Activated naive CD8-positive, alpha-beta T cell treated with anti-CD3 and anti-CD28 coated beads, Interleukin-2, amount 10 ng/mL, durations not matched to agents 7 days and 5 days (primary cell): ENCODE results near the gene GNPNAT1. TPM values are rescaled to one million over a fixed set of nuclear protein-coding genes. Genes with fewer than 3 reads are reported as not detected.

Source experiments
- ATAC-seq: fragments of 150-1000 bp; cut with Tn5 transposase; one replicate; pipeline ENCODE4 v1.10.0; 2021; ENCODE audit warnings: low read depth, moderate library complexity
- POLR2A ChIA-PET: fragments of 350-600 bp; sonication (Branson Sonifier 250); formaldehyde crosslinking; loops from one replicate; lab custom pipeline; 2021; ENCODE audit warnings: antibody characterized with exemption; lab: Charles Lee
- DNase-seq: peaks from one replicate; pipeline ENCODE4 v3.0.0; 2021
- H3K27ac Mint-ChIP-seq: one replicate; pipeline ENCODE4 v1.8.0; 2022; ENCODE audit warnings: mild to moderate bottlenecking, mixed read lengths
- H3K27me3 Mint-ChIP-seq: one replicate; pipeline ENCODE4 v1.8.0; 2022; ENCODE audit warnings: mild to moderate bottlenecking, moderate library complexity, mixed read lengths
- H3K36me3 Mint-ChIP-seq: one replicate; pipeline ENCODE4 v1.8.0; 2021; ENCODE audit warnings: mild to moderate bottlenecking, mixed read lengths
- H3K4me1 Mint-ChIP-seq: one replicate; pipeline ENCODE4 v1.8.0; 2021; ENCODE audit warnings: mixed read lengths
- H3K4me3 Mint-ChIP-seq: one replicate; pipeline ENCODE4 v1.8.0; 2022; ENCODE audit warnings: mild to moderate bottlenecking, moderate library complexity, mixed read lengths
- H3K9me3 Mint-ChIP-seq: one replicate; pipeline ENCODE4 v1.8.0; 2021; ENCODE audit warnings: mixed read lengths
- total RNA-seq, 2 experiments: library from RNA; stranded (reverse); gene quantifications; one replicate each; pipeline ENCODE4 v1.2.3, GENCODE V29; 2021

Gene GNPNAT1
- total RNA-seq, 2 experiments from 2014 or later: 9.7 to 12.3 TPM

GRCh38 chr14:52806115-52806514 lies 14.7 kb upstream of the GNPNAT1 start:
- ATAC-seq (no peak), DNase-seq (no peak)
- peaks cover 3% of the 10 kb centered on the region for H3K27me3 Mint-ChIP-seq
- H3K36me3 Mint-ChIP-seq: no peaks in the 10 kb centered on the region
- H3K27ac Mint-ChIP-seq: no peak overlapping the region
- POLR2A ChIA-PET: no interaction called here
- H3K9me3 Mint-ChIP-seq: no peaks in the 10 kb centered on the region
- peaks cover 8% of the 10 kb centered on the region for H3K4me1 Mint-ChIP-seq
- H3K4me3 Mint-ChIP-seq: no peak overlapping the region

GRCh38 chr14:52802597-52802996 lies 11.2 kb upstream of the GNPNAT1 start:
- H3K27me3 Mint-ChIP-seq: peaks cover 3% of the 10 kb centered on the region
- H3K4me1 Mint-ChIP-seq: peaks cover 12% of the 10 kb centered on the region
- no peak for DNase-seq
- POLR2A ChIA-PET: no interaction called here
- no peak for ATAC-seq
- H3K36me3 Mint-ChIP-seq: peaks cover 2% of the 10 kb centered on the region
- H3K27ac Mint-ChIP-seq: no peak overlapping the region
- H3K4me3 Mint-ChIP-seq: no peak overlapping the region
- H3K9me3 Mint-ChIP-seq: peaks cover 3% of the 10 kb centered on the region

- no peak for DNase-seq
- ATAC-seq: peak; percentile 60
- Mint-ChIP-seq H3K9me3 (peaks cover 7% of the 10 kb centered on the region), H3K36me3 (peaks cover 5% of the 10 kb centered on the region), H3K27me3 (peaks cover 3% of the 10 kb centered on the region), H3K4me1 (peaks cover 10% of the 10 kb centered on the region), H3K4me3 (no peak overlapping the region), H3K27ac (no peak overlapping the region)
- POLR2A ChIA-PET: no interaction called here
Measured at GRCh38 chr14:52801014-52801712, 9.8 kb upstream of the GNPNAT1 start.

GRCh38 chr14:52798826-52799225 lies 7.4 kb upstream of the GNPNAT1 start:
- POLR2A ChIA-PET: no interaction called here
- DNase-seq: no peak
- H3K36me3 Mint-ChIP-seq: peaks cover 5% of the 10 kb centered on the region
- H3K27me3 Mint-ChIP-seq: peaks cover 3% of the 10 kb centered on the region
- ATAC-seq: no peak
- peaks cover 7% of the 10 kb centered on the region for H3K9me3 Mint-ChIP-seq
- no peak overlapping the region for H3K4me3 Mint-ChIP-seq
- no peak overlapping the region for H3K27ac Mint-ChIP-seq
- peaks cover 10% of the 10 kb centered on the region for H3K4me1 Mint-ChIP-seq

GRCh38 chr14:52797653-52798052 lies 6.2 kb upstream of the GNPNAT1 start:
- POLR2A ChIA-PET: no interaction called here
- Mint-ChIP-seq H3K36me3 (peaks cover 5% of the 10 kb centered on the region), H3K27me3 (peaks cover 3% of the 10 kb centered on the region), H3K9me3 (peaks cover 7% of the 10 kb centered on the region), H3K4me1 (peaks cover 10% of the 10 kb centered on the region), H3K27ac (no peak overlapping the region), H3K4me3 (no peak overlapping the region)
- DNase-seq (no peak), ATAC-seq (no peak)

- no peak for ATAC-seq
- peaks cover 5% of the 10 kb centered on the region for H3K9me3 Mint-ChIP-seq
- no peak for DNase-seq
- no peaks in the 10 kb centered on the region for H3K27me3 Mint-ChIP-seq
- no peak overlapping the region for H3K27ac Mint-ChIP-seq
- POLR2A ChIA-PET: no interaction called here
- peaks cover 28% of the 10 kb centered on the region for H3K4me1 Mint-ChIP-seq
- no peak overlapping the region for H3K4me3 Mint-ChIP-seq
- H3K36me3 Mint-ChIP-seq: peaks cover 7% of the 10 kb centered on the region
Measured at GRCh38 chr14:52793061-52793460, 1.7 kb upstream of the GNPNAT1 start.

- Mint-ChIP-seq H3K4me3 (peak overlapping the region; percentile 87), H3K27ac (peak overlapping the region; percentile 82), H3K27me3 (no peaks in the 10 kb centered on the region), H3K4me1 (peaks cover 24% of the 10 kb centered on the region), H3K9me3 (peaks cover 2% of the 10 kb centered on the region), H3K36me3 (peaks cover 4% of the 10 kb centered on the region)
- POLR2A ChIA-PET: interaction anchor here (1.1 to 1.5 kb wide), 2 partner anchors 239 to 240 kb away, joined by 3 read pairs; partner anchors contain the start of genes GPR137C and TXNDC16
- ATAC-seq: no peak
- DNase-seq: no peak
Measured at GRCh38 chr14:52792097-52792415, 649 bp upstream of the GNPNAT1 start.

- peak overlapping the region; percentile 87 for H3K4me3 Mint-ChIP-seq
- H3K27ac Mint-ChIP-seq: peak overlapping the region; percentile 65
- POLR2A ChIA-PET: interaction anchor here (0.6 to 1.5 kb wide), 4 partner anchors 49 to 277 kb away, joined by 3 to 5 read pairs (median 4); partner anchors contain the start of genes GPR137C and TXNDC16
- no peaks in the 10 kb centered on the region for H3K9me3 Mint-ChIP-seq
- ATAC-seq: no peak
- no peaks in the 10 kb centered on the region for H3K27me3 Mint-ChIP-seq
- H3K4me1 Mint-ChIP-seq: peaks cover 24% of the 10 kb centered on the region
- peaks cover 6% of the 10 kb centered on the region for H3K36me3 Mint-ChIP-seq
- no peak for DNase-seq
Measured at GRCh38 chr14:52790756-52791222, 618 bp downstream of the GNPNAT1 start.

- H3K27me3 Mint-ChIP-seq: no peaks in the 10 kb centered on the region
- H3K9me3 Mint-ChIP-seq: no peaks in the 10 kb centered on the region
- POLR2A ChIA-PET: interaction anchor here (0.6 to 1.0 kb wide), 2 partner anchors 48 to 278 kb away, joined by 4 to 5 read pairs; no protein-coding TSS in a partner anchor
- ATAC-seq: no peak
- H3K36me3 Mint-ChIP-seq: peaks cover 6% of the 10 kb centered on the region
- H3K4me1 Mint-ChIP-seq: peaks cover 24% of the 10 kb centered on the region
- peak overlapping the region; percentile 65 for H3K27ac Mint-ChIP-seq
- H3K4me3 Mint-ChIP-seq: peak overlapping the region; percentile 87
- DNase-seq: no peak
Measured at GRCh38 chr14:52790011-52790755, 1.2 kb downstream of the GNPNAT1 start.

- H3K9me3 Mint-ChIP-seq: no peaks in the 10 kb centered on the region
- H3K4me1 Mint-ChIP-seq: peaks cover 24% of the 10 kb centered on the region
- peaks cover 6% of the 10 kb centered on the region for H3K36me3 Mint-ChIP-seq
- POLR2A ChIA-PET: no interaction called here
- H3K27ac Mint-ChIP-seq: no peak overlapping the region
- ATAC-seq: no peak
- no peak for DNase-seq
- no peaks in the 10 kb centered on the region for H3K27me3 Mint-ChIP-seq
- H3K4me3 Mint-ChIP-seq: no peak overlapping the region
Measured at GRCh38 chr14:52789118-52789517, 2.3 kb downstream of the GNPNAT1 start.

- POLR2A ChIA-PET: no interaction called here
- Mint-ChIP-seq H3K9me3 (no peaks in the 10 kb centered on the region), H3K4me1 (peaks cover 21% of the 10 kb centered on the region), H3K4me3 (no peak overlapping the region), H3K27ac (no peak overlapping the region), H3K27me3 (no peaks in the 10 kb centered on the region), H3K36me3 (peaks cover 8% of the 10 kb centered on the region)
- ATAC-seq: no peak
- DNase-seq: no peak
Measured at GRCh38 chr14:52786887-52787286, 4.5 kb downstream of the GNPNAT1 start.

GRCh38 chr14:52783206-52783605 lies 8.2 kb downstream of the GNPNAT1 start:
- Mint-ChIP-seq H3K9me3 (no peaks in the 10 kb centered on the region), H3K27me3 (no peaks in the 10 kb centered on the region), H3K36me3 (peaks cover 9% of the 10 kb centered on the region), H3K4me1 (peaks cover 2% of the 10 kb centered on the region), H3K27ac (no peak overlapping the region), H3K4me3 (no peak overlapping the region)
- POLR2A ChIA-PET: no interaction called here
- DNase-seq: no peak
- ATAC-seq: no peak

GRCh38 chr14:52781629-52782028 lies 9.8 kb downstream of the GNPNAT1 start:
- Mint-ChIP-seq H3K9me3 (no peaks in the 10 kb centered on the region), H3K36me3 (peaks cover 11% of the 10 kb centered on the region), H3K4me1 (no peaks in the 10 kb centered on the region), H3K27ac (no peak overlapping the region), H3K4me3 (no peak overlapping the region), H3K27me3 (no peaks in the 10 kb centered on the region)
- no peak for ATAC-seq
- POLR2A ChIA-PET: no interaction called here
- DNase-seq: no peak

- no peaks in the 10 kb centered on the region for H3K9me3 Mint-ChIP-seq
- no peaks in the 10 kb centered on the region for H3K4me1 Mint-ChIP-seq
- H3K27ac Mint-ChIP-seq: no peak overlapping the region
- H3K36me3 Mint-ChIP-seq: peaks cover 7% of the 10 kb centered on the region
- no peaks in the 10 kb centered on the region for H3K27me3 Mint-ChIP-seq
- DNase-seq (no peak), ATAC-seq (no peak)
- no peak overlapping the region for H3K4me3 Mint-ChIP-seq
- POLR2A ChIA-PET: no interaction called here
Measured at GRCh38 chr14:52780893-52781292, 10.5 kb downstream of the GNPNAT1 start.
